BLaER1 (cell line): ENCODE measurements around the gene DTD2.

Experiments used
- H3K27ac ChIP-seq: shearing (Covaris generic); formaldehyde crosslinking; 2 replicates; pipeline ENCODE4 v1.8.1; 2022
- H3K27me3 ChIP-seq: shearing (Covaris generic); formaldehyde crosslinking; 2 replicates; pipeline ENCODE4 v1.8.1; 2022
- H3K36me3 ChIP-seq: shearing (Covaris generic); formaldehyde crosslinking; 2 replicates; pipeline ENCODE4 v1.8.1; 2022
- H3K4me1 ChIP-seq: shearing (Covaris generic); formaldehyde crosslinking; 2 replicates; pipeline ENCODE4 v1.8.1; 2022
- H3K4me2 ChIP-seq: shearing (Covaris generic); formaldehyde crosslinking; 2 replicates; pipeline ENCODE4 v1.8.1; 2022
- H3K4me3 ChIP-seq: shearing (Covaris generic); formaldehyde crosslinking; 2 replicates; pipeline ENCODE4 v1.8.1; 2022
- H3K9ac ChIP-seq: shearing (Covaris generic); formaldehyde crosslinking; 2 replicates; pipeline ENCODE4 v1.8.1; 2022
- H3K9me3 ChIP-seq: shearing (Covaris generic); formaldehyde crosslinking; 2 replicates; pipeline ENCODE4 v1.8.1; 2022
- H4K20me1 ChIP-seq: shearing (Covaris generic); formaldehyde crosslinking; 2 replicates; pipeline ENCODE4 v1.8.1; 2022
- Cebpa-rat ChIP-seq: shearing (Covaris generic); IDR thresholded peaks from 2 replicates; pipeline ENCODE4 v1.8.1; 2022

Gene DTD2

GRCh38 chr14:31426663-31427062 lies 30.6 kb downstream of the DTD2 start:
- Histone ChIP-seq H3K36me3 (peaks cover 1% of the 10 kb centered on the region; the same call in 1 of the 2 replicates), H3K27ac (no peak overlapping the region)

GRCh38 chr14:31425905-31426304 lies 31.4 kb downstream of the DTD2 start:
- no peaks in the 10 kb centered on the region for H3K36me3 ChIP-seq
- no peak overlapping the region for H3K4me2 ChIP-seq
- TF ChIP-seq Cebpa-rat: no peak
- H3K9me3 ChIP-seq: no peaks in the 10 kb centered on the region
- H3K9ac ChIP-seq: no peak overlapping the region
- H4K20me1 ChIP-seq: no peaks in the 10 kb centered on the region
- H3K27me3 ChIP-seq: no peaks in the 10 kb centered on the region
- no peak overlapping the region for H3K27ac ChIP-seq
- no peak overlapping the region for H3K4me3 ChIP-seq
- 0 out of 2 replicates have a peak, but pooled peaks cover 2% of the 10 kb centered on the region for H3K4me1 ChIP-seq

More at GRCh38 chr14:31426663-31427062, 30.6 kb downstream of the DTD2 start:
- no peak for TF ChIP-seq Cebpa-rat
- Histone ChIP-seq H3K4me1 (no peaks in the 10 kb centered on the region), H3K9ac (no peak overlapping the region), H4K20me1 (no peaks in the 10 kb centered on the region), H3K9me3 (peaks cover 6% of the 10 kb centered on the region), H3K4me2 (no peak overlapping the region), H3K4me3 (no peak overlapping the region), H3K27me3 (no peaks in the 10 kb centered on the region)

- Histone ChIP-seq H3K36me3 (no peaks in the 10 kb centered on the region), H3K4me3 (no peak overlapping the region), H3K4me1 (peaks cover 13% of the 10 kb centered on the region), H3K27ac (no peak overlapping the region), H3K27me3 (peaks cover 11% of the 10 kb centered on the region; the same call in 1 of the 2 replicates), H3K9me3 (no peaks in the 10 kb centered on the region), H4K20me1 (0 out of 2 replicates have a peak, but pooled peaks cover 6% of the 10 kb centered on the region), H3K4me2 (peak overlapping the region; percentile 95), H3K9ac (no peak overlapping the region)
- TF ChIP-seq Cebpa-rat: no peak
Measured at GRCh38 chr14:31421200-31421599, 36.1 kb downstream of the DTD2 start.

GRCh38 chr14:31420319-31421111 lies 36.8 kb downstream of the DTD2 start, which contains the start of gene HEATR5A:
HEATR5A (minus strand) TSS chr14:31420550; CDS start chr14:31402975, 17,575 bp downstream.
- Histone ChIP-seq H3K4me2 (peak within 1 kb of the TSS; percentile 95), H3K36me3 (no peaks in the 10 kb centered on the region), H3K4me1 (peaks cover 13% of the 10 kb centered on the region), H4K20me1 (0 out of 2 replicates have a peak, but pooled peaks cover 6% of the 10 kb centered on the region), H3K4me3 (peak within 1 kb of the TSS; percentile 92), H3K27me3 (peaks cover 11% of the 10 kb centered on the region; the same call in 1 of the 2 replicates), H3K9me3 (no peaks in the 10 kb centered on the region), H3K9ac (peak within 1 kb of the TSS; percentile 83), H3K27ac (peak within 1 kb of the TSS; percentile 76)
- no peak for TF ChIP-seq Cebpa-rat

GRCh38 chr14:31419967-31420318 lies 37.4 kb downstream of the DTD2 start:
- TF ChIP-seq Cebpa-rat: no peak
- Histone ChIP-seq H3K27me3 (peaks cover 11% of the 10 kb centered on the region; the same call in 1 of the 2 replicates), H3K36me3 (no peaks in the 10 kb centered on the region), H3K4me2 (peak overlapping the region; percentile 95), H3K9ac (peak overlapping the region; percentile 83), H3K4me3 (peak overlapping the region; percentile 92), H3K4me1 (peaks cover 13% of the 10 kb centered on the region), H4K20me1 (0 out of 2 replicates have a peak, but pooled peaks cover 6% of the 10 kb centered on the region), H3K27ac (peak overlapping the region; percentile 66), H3K9me3 (no peaks in the 10 kb centered on the region)

- H3K4me3 ChIP-seq: peak overlapping the region; percentile 92
- H3K4me2 ChIP-seq: peak overlapping the region; percentile 95
- H3K4me1 ChIP-seq: peaks cover 13% of the 10 kb centered on the region
- peaks cover 11% of the 10 kb centered on the region; the same call in 1 of the 2 replicates for H3K27me3 ChIP-seq
- peak overlapping the region; percentile 83 for H3K9ac ChIP-seq
- 0 out of 2 replicates have a peak, but pooled peaks cover 6% of the 10 kb centered on the region for H4K20me1 ChIP-seq
- peak overlapping the region; percentile 66 for H3K27ac ChIP-seq
- no peaks in the 10 kb centered on the region for H3K36me3 ChIP-seq
- TF ChIP-seq Cebpa-rat: no peak
- H3K9me3 ChIP-seq: no peaks in the 10 kb centered on the region
Measured at GRCh38 chr14:31419179-31419966, 37.9 kb downstream of the DTD2 start.

GRCh38 chr14:31418440-31418839 lies 38.9 kb downstream of the DTD2 start:
- Histone ChIP-seq H3K4me1 (peaks cover 13% of the 10 kb centered on the region), H3K9ac (no peak overlapping the region), H3K36me3 (no peaks in the 10 kb centered on the region), H3K27ac (no peak overlapping the region), H3K9me3 (no peaks in the 10 kb centered on the region), H3K27me3 (peaks cover 11% of the 10 kb centered on the region; the same call in 1 of the 2 replicates), H3K4me2 (no peak overlapping the region), H4K20me1 (0 out of 2 replicates have a peak, but pooled peaks cover 6% of the 10 kb centered on the region), H3K4me3 (no peak overlapping the region)
- no peak for TF ChIP-seq Cebpa-rat

- Histone ChIP-seq H3K27ac (no peak overlapping the region), H3K9ac (no peak overlapping the region), H3K4me1 (peaks cover 13% of the 10 kb centered on the region), H3K4me3 (no peak overlapping the region), H3K36me3 (no peaks in the 10 kb centered on the region), H3K27me3 (peaks cover 4% of the 10 kb centered on the region; the same call in 1 of the 2 replicates), H3K4me2 (no peak overlapping the region), H4K20me1 (0 out of 2 replicates have a peak, but pooled peaks cover 4% of the 10 kb centered on the region), H3K9me3 (no peaks in the 10 kb centered on the region)
- TF ChIP-seq Cebpa-rat: no peak
Measured at GRCh38 chr14:31414190-31414833, 43.0 kb downstream of the DTD2 start.

- Histone ChIP-seq H3K27me3 (no peaks in the 10 kb centered on the region), H3K4me2 (no peak overlapping the region), H3K9me3 (no peaks in the 10 kb centered on the region), H4K20me1 (no peaks in the 10 kb centered on the region), H3K9ac (no peak overlapping the region), H3K27ac (no peak overlapping the region), H3K4me3 (no peak overlapping the region), H3K4me1 (peaks cover 8% of the 10 kb centered on the region; the same call in 1 of the 2 replicates), H3K36me3 (no peaks in the 10 kb centered on the region)
- no peak for TF ChIP-seq Cebpa-rat
Measured at GRCh38 chr14:31411218-31411727, 46.0 kb downstream of the DTD2 start.
